Right cardiac atrium (tissue), 5 donors: Measurements from ENCODE around the gene TRAFD1. TPM values are rescaled to one million over a fixed set of nuclear protein-coding genes. Genes with fewer than 3 reads are reported as not detected.

Source experiments
- ATAC-seq, 2 donors: fragments of 200-7000 bp; cut with Tn5 transposase; one replicate each; pipeline versions ENCODE4 v1.8.0 to v1.9.1; 2020; ENCODE audit warnings: moderate library complexity in 2 of 2, mild to moderate bottlenecking in 1 of 2
- DNase-seq, 3 donors: peaks; one replicate each; pipeline ENCODE4 v3.0.0-alpha.2; 2020
- H3K27ac ChIP-seq: one replicate; pipeline ENCODE4 v1.5.1; 2013; ENCODE audit warnings: mild to moderate bottlenecking, low read length, control low read depth, moderate library complexity
- H3K27me3 ChIP-seq: one replicate; pipeline ENCODE4 v1.6.1; 2013; ENCODE audit not compliant: control insufficient read depth, insufficient read depth
- H3K4me1 ChIP-seq: one replicate; pipeline ENCODE4 v1.6.1; 2013; ENCODE audit warnings: low read length; ENCODE audit not compliant: control insufficient read depth, insufficient read depth
- H3K4me3 ChIP-seq: one replicate; pipeline ENCODE4 v1.5.1; 2013; ENCODE audit warnings: low read length, control low read depth
- H3K9me3 ChIP-seq: one replicate; pipeline ENCODE4 v1.6.1; 2013; ENCODE audit warnings: low read length; ENCODE audit not compliant: control insufficient read depth
- WGBS: extraction: QIAGEN DNeasy Blood & Tissue Kit; methylation state at CpG from one replicate; pipeline ENCODE4 v1.1.7; 2013; 5-methylcytosine and 5-hydroxymethylcytosine counted together
- intact Hi-C, 4 donors: fragments of 100-400 bp; cut with DNase I; formaldehyde crosslinking; loops; one replicate each; pipeline versions ENCODE4 v1.11.0 to v1.14.0; 2022 to 2023
- polyA plus RNA-seq: library from polyadenylated mRNA; stranded (reverse); fragments of 200-250 nt; gene quantifications from one replicate; pipeline ENCODE4 v1.2.3, GENCODE V29; 2013
- total RNA-seq, 4 donors: library from RNA; stranded (reverse); fragmentation: NEBNext Ultra II Directional; extraction: Animal tissue kit (Norgen Biotek cat#: 25700); gene quantifications; one replicate each; pipeline ENCODE4 v1.2.1, GENCODE V29; 2021
- donor health status: healthy with polysubstance abuse.
- donor health status: DM: no; HTN: yes; CAD: no.
- donor health status: DM: no; HTN: no; CAD: no.
- donor health status: DM: no; HTN: yes; CAD: no; lungs with severe emphysema.
- donor health status: DM: yes; HTN: yes; CAD: no.

Gene TRAFD1
- total and polyA plus RNA-seq, 5 donors = 13.4 to 24.5 (median 23.7) TPM

DNA sequence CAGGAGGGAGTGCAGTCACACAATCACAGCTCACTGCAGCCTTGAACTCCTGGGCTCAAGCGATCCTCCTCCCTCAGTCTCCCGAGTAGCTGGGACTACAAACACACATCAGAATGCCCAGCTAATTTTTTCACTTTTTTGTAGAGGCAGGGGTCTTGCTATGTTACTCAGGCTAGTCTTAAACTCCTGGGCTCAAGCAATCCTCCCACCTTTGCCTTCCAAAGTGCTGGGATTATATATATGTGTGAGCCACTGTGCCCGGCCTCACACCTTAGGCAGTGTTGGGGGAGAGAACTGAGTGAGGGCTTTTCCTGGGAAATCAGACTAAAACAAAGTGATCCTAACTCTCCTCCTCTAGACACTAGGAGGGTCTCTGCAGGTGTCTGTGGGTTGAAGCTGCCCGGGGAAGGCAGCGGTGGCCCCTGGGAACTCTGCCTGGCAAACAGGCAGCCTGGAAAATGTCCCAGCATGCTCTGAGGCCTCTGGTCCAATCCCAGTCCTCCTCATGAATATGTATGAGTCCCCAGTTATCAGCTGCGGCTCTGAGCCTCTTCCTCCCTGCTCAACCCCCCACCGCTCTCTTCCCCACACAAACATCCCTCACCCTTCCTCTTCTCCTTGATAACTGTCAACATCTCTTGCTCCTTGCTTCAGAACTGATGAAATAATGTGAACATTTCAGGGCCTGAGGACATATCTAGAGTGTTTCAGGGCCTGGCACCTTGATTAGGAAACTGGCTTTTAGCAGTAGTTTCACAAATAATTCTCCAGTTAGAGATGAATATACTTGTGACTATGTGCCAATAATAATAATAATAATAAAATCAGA is 8.9 kb upstream of the TRAFD1 start:
- WGBS = 34% methylated on average over 7 of the region's 7 CpGs
- intact Hi-C loops = no loop called here

GRCh38 chr12:112117685-112118084 is 7.7 kb upstream of the TRAFD1 start:
- Histone ChIP-seq H3K27me3 (no peaks in the 10 kb centered on the region), H3K27ac (no peak overlapping the region), H3K9me3 (no peaks in the 10 kb centered on the region), H3K4me1 (peaks cover 10% of the 10 kb centered on the region), H3K4me3 (no peak overlapping the region)
- DNase-seq = no peak
- 81% methylated on average over 8 of the region's 8 CpGs for WGBS
- ATAC-seq = no peak
- intact Hi-C loops = no loop called here

More for the DNA sequence above, 8.9 kb upstream of the TRAFD1 start:
- DNase-seq = peak; percentile 79 to 92 (median 89)
- Histone ChIP-seq H3K27me3 (no peaks in the 10 kb centered on the region), H3K9me3 (no peaks in the 10 kb centered on the region), H3K4me3 (peak overlapping the region; percentile 23), H3K27ac (peak overlapping the region; percentile 99), H3K4me1 (peaks cover 4% of the 10 kb centered on the region)
- peak; percentile 97 to 98 for ATAC-seq

DNA sequence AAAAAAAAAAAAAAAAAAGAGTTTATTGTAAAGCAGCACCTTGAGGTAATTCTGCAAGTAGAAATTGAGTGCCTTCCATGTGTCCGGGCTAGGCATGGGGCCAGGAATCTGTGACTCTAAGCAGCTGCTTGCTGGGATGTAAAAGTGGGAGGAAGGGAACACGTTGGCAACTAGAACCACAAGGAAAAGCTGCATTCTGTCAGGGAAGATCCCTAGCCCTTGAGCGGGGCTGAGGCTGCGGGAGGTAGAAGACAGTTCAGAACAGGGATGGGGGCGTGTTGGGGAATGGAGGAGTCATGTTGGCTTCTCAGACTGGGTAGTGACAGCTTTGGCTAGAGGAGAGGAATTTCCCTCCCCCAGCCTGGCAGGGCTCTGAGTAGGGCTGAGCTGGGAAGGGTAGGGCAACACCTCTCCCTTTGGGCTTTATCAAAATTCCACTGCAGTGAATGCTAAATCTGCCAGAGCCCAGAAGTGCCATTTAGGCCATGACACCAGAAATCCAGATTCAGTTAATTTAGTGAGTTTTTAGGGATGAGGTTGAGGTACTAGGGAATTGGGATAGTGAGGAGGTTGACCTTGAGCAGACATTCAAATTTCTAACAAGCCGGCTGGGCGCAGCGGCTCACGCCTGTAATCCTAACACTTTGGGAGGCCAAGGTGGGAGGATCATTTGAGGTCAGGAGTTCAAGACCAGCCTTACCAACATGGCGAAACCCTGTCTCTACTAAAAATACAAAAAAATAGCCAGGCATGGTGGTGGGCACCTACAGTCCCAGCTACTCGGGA is 3.4 kb upstream of the TRAFD1 start:
- Histone ChIP-seq H3K9me3 (no peaks in the 10 kb centered on the region), H3K4me3 (no peak overlapping the region), H3K27me3 (no peaks in the 10 kb centered on the region), H3K27ac (peak overlapping the region; percentile 98), H3K4me1 (peaks cover 6% of the 10 kb centered on the region)
- ATAC-seq = peak; percentile 60 to 67
- intact Hi-C loops = no loop called here
- WGBS = 34% methylated on average over 11 of the region's 11 CpGs
- peak; percentile 81 to 92 (median 87) for DNase-seq

DNA sequence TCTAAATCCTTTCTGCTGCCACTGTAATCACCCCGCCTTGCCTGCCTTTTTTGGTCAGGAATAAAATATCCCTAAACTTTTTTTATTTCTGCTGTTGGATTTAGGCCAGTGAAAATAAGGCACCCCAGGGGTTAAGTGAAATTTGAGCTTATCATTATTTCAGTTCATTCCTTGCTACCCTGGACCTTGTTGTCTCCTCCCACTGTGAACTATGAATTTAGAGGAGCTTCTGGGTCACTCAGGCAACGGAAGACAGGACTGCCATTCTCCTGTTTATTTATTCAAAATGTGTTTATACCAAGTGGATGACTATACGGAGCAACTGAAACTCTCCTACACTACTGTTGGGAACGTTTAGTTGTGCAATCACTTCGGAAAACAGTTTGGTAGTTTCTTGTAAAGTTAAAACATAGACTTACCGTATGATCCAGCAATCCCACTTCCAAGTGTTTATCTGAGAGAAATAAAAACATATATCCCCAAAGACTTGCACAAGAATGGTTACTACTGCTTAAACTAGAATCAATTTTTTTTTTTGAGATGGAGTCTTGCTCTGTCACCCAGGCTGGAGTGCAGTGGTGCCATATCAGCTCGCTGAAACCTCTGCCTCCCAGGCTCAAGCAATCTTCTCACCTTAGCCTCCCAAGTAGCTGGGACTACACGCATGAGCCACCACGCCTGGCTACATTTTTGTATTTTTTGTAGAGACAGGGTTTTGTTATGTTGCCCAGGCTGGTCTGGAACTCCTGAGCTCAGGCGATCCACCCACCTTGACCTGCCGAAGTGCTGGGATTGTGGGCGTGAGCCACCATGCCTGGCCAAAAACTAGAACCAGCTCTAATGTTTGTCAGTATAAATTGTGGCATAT is 2.3 kb upstream of the TRAFD1 start:
- DNase-seq (no peak), ATAC-seq (no peak)

DNA sequence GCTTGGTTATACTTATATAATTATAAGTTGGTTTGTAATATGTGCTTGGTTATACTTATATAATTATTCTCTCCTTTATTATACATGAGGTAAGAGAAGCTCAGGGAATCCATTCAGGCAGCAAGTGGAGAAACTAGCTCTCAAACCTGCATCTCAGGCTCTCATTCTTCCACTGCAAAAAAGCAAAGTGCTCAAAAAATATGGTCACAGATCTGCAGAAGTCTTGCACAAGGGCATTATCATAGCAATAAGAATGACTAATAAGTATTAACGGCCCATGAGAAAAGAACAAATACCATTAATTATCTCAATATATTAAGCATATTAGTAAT is 476 bp upstream of the TRAFD1 start:
- H3K4me3 ChIP-seq = no peak overlapping the region
- no peaks in the 10 kb centered on the region for H3K27me3 ChIP-seq
- DNase-seq (no peak), ATAC-seq (no peak)
- peaks cover 6% of the 10 kb centered on the region for H3K4me1 ChIP-seq
- intact Hi-C loops = no loop called here
- H3K9me3 ChIP-seq = no peaks in the 10 kb centered on the region
- H3K27ac ChIP-seq = no peak overlapping the region
- WGBS = 1% methylated on average over 1 of the region's 1 CpG

More for the DNA sequence above, 2.3 kb upstream of the TRAFD1 start:
- Histone ChIP-seq H3K27ac (peak overlapping the region; percentile 61), H3K4me1 (peaks cover 6% of the 10 kb centered on the region), H3K27me3 (no peaks in the 10 kb centered on the region), H3K4me3 (no peak overlapping the region), H3K9me3 (no peaks in the 10 kb centered on the region)
- WGBS = 52% methylated on average over 12 of the region's 12 CpGs
- intact Hi-C loops = no loop called here

DNA sequence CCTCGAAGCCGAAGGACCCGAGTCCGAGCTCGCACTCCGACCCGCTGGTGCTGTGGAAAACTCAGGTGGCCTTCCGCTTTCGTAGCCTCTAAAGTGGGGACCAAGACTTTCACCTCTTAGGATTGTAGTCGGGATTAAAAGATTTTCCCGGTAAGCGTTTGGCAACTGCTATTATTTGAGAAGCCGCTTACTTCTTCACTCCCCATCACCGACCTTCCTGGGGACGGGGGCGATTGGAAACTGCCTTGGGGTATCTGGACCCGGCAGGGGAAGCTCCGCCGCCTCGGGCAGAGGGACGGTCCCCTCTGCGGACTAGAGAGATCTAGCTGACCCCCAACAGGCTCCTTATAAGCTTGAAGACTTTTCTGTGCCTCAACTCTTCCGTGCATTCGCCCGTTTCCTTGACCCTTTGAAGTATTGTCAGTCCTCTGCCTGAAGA is 659 bp downstream of the TRAFD1 start:
- ATAC-seq (no peak), DNase-seq (no peak)
- H3K4me3 ChIP-seq = peak overlapping the region; percentile 61
- H3K27me3 ChIP-seq = no peaks in the 10 kb centered on the region
- intact Hi-C loops = no loop called here
- H3K4me1 ChIP-seq = peaks cover 6% of the 10 kb centered on the region
- H3K27ac ChIP-seq = peak overlapping the region; percentile 91
- no peaks in the 10 kb centered on the region for H3K9me3 ChIP-seq
- 1% methylated on average over 25 of the region's 25 CpGs for WGBS

GRCh38 chr12:112126911-112127310 is 1.6 kb downstream of the TRAFD1 start:
- 82% methylated on average over 7 of the region's 7 CpGs for WGBS
- no peak for DNase-seq
- Histone ChIP-seq H3K4me3 (no peak overlapping the region), H3K4me1 (peaks cover 4% of the 10 kb centered on the region), H3K27ac (no peak overlapping the region), H3K27me3 (no peaks in the 10 kb centered on the region), H3K9me3 (no peaks in the 10 kb centered on the region)
- no peak for ATAC-seq
- intact Hi-C loops = no loop called here

- ATAC-seq = no peak
- 17% methylated on average over 2 of the region's 2 CpGs for WGBS
- H3K4me3 ChIP-seq = peak overlapping the region; percentile 40
- no peaks in the 10 kb centered on the region for H3K9me3 ChIP-seq
- no peak overlapping the region for H3K27ac ChIP-seq
- intact Hi-C loops = no loop called here
- no peak for DNase-seq
- H3K27me3 ChIP-seq = no peaks in the 10 kb centered on the region
- no peaks in the 10 kb centered on the region for H3K4me1 ChIP-seq
Measured at GRCh38 chr12:112130441-112130998, 5.2 kb downstream of the TRAFD1 start.

GRCh38 chr12:112131686-112132085 is 6.3 kb downstream of the TRAFD1 start:
- Histone ChIP-seq H3K4me1 (no peaks in the 10 kb centered on the region), H3K9me3 (no peaks in the 10 kb centered on the region), H3K27ac (no peak overlapping the region), H3K4me3 (no peak overlapping the region), H3K27me3 (no peaks in the 10 kb centered on the region)
- ATAC-seq (no peak), DNase-seq (no peak)
- 67% methylated on average over 1 of the region's 1 CpG for WGBS
- intact Hi-C loops = no loop called here

GRCh38 chr12:112133418-112133817 is 8.1 kb downstream of the TRAFD1 start:
- no peaks in the 10 kb centered on the region for H3K27me3 ChIP-seq
- DNase-seq = no peak
- 90% methylated on average over 5 of the region's 5 CpGs for WGBS
- no peak for ATAC-seq
- no peak overlapping the region for H3K27ac ChIP-seq
- intact Hi-C loops = no loop called here
- no peaks in the 10 kb centered on the region for H3K9me3 ChIP-seq
- no peaks in the 10 kb centered on the region for H3K4me1 ChIP-seq
- H3K4me3 ChIP-seq = no peak overlapping the region
